ENCODE results near the gene FRMD5. TPM values are rescaled to one million over a fixed set of nuclear protein-coding genes. Genes with fewer than 3 reads are reported as not detected.

The FRMD5 gene
- total and polyA plus RNA-seq, 2 donors (not counting 1 experiment from before 2014, with no cell fraction given), result not detected

DNA sequence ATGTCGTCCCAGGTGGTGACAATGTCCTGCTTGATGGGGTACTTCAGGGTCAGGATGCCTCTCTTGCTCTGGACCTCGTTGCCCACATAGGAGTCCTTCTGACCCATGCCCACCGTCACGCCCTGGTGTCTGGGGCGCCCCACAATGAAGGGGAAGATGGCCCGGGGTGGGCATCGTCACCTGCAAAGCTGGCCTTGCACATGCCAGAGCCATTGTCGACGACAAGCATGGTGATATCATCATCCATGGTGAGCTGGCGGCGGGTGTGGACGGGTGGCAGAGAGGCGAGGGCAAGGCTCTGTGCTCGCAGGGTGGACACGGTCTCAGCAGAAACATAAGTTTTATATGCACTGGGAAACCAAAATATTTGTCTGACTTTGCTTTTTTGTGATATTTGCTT lies 205.1 kb downstream of the FRMD5 start:
- CTCF ChIA-PET, result no interaction called here
- no peaks in the 10 kb centered on the region for H3K79me2 ChIP-seq (ENCODE audit: control insufficient read depth, insufficient read depth, low read length)
- 94% methylated on average over 15 of the region's 15 CpGs for WGBS (ENCODE audit: insufficient coverage)

GRCh38 chr15:43988900-43989299 lies 206.2 kb downstream of the FRMD5 start:
- 95% methylated on average over 13 of the region's 13 CpGs for WGBS (ENCODE audit: insufficient coverage)
- DNase-seq (no peak), ATAC-seq (ENCODE audit: low read depth) (no peak)
- H3K27me3 Mint-ChIP-seq, result peaks cover 6% of the 10 kb centered on the region
- Histone ChIP-seq H3K4me3 (ENCODE audit: control extremely low read depth in 1 of 5, extremely low read depth in 1 of 5, insufficient read depth in 1 of 5, low read depth in 2 of 5, low read length in 4 of 5) (no peak overlapping the region), H4K20me1 (ENCODE audit: control insufficient read depth, insufficient read depth, low read length, poor library complexity, severe bottlenecking) (no peaks in the 10 kb centered on the region), H3K9me3 (ENCODE audit: control extremely low read depth in 1 of 3, control insufficient read depth in 2 of 3, insufficient read depth in 1 of 3, low read length in 2 of 3) (peaks cover 0 to 3% (median 0%) of the 10 kb centered on the region in 3 donors), H3K9ac (ENCODE audit: low read length) (no peak overlapping the region), H3K27me3 (replicated peaks in 1 of 4; ENCODE audit: control extremely low read depth in 1 of 4, control insufficient read depth in 3 of 4, insufficient read depth in 4 of 4, low read length in 3 of 4) (no peaks in the 10 kb centered on the region), H3K79me2 (ENCODE audit: control insufficient read depth, insufficient read depth, low read length) (no peaks in the 10 kb centered on the region), H3K27ac (ENCODE audit: low read length in 2 of 2) (no peak overlapping the region), H3K36me3 (replicated peaks in 1 of 2; ENCODE audit: control extremely low read depth in 1 of 2, control insufficient read depth in 1 of 2, extremely low read depth in 1 of 2, insufficient read depth in 2 of 2, low read length in 1 of 2) (no peaks in the 10 kb centered on the region), H3K4me2 (replicated peaks; ENCODE audit: low read depth, low read length, poor library complexity, severe bottlenecking) (no peak overlapping the region), H2AFZ (ENCODE audit: insufficient read depth, low read depth, low read length, poor library complexity, severe bottlenecking) (no peak overlapping the region), H3K4me1 (ENCODE audit: control insufficient read depth in 2 of 2, insufficient read depth in 2 of 2, low read length in 2 of 2) (no peaks in the 10 kb centered on the region)
- H3K4me1 Mint-ChIP-seq, result peaks cover 7% of the 10 kb centered on the region
- ChIA-PET POLR2A (no interaction called here), CTCF (no interaction called here)
- TF ChIP-seq, protein P1, sequence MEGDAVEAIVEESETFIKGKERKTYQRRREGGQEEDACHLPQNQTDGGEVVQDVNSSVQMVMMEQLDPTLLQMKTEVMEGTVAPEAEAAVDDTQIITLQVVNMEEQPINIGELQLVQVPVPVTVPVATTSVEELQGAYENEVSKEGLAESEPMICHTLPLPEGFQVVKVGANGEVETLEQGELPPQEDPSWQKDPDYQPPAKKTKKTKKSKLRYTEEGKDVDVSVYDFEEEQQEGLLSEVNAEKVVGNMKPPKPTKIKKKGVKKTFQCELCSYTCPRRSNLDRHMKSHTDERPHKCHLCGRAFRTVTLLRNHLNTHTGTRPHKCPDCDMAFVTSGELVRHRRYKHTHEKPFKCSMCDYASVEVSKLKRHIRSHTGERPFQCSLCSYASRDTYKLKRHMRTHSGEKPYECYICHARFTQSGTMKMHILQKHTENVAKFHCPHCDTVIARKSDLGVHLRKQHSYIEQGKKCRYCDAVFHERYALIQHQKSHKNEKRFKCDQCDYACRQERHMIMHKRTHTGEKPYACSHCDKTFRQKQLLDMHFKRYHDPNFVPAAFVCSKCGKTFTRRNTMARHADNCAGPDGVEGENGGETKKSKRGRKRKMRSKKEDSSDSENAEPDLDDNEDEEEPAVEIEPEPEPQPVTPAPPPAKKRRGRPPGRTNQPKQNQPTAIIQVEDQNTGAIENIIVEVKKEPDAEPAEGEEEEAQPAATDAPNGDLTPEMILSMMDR (IDR thresholded peaks at IDR 0.05), result no peak
- no peak for TF ChIP-seq EZH2 (IDR thresholded peaks at IDR 0.05; ENCODE audit: borderline replicate concordance, insufficient read depth, low read depth, low read length, poor library complexity, severe bottlenecking)
- no peak overlapping the region for H3K27ac Mint-ChIP-seq
- intact Hi-C loops (cut with micrococcal nuclease), result no loop called here
- no peak overlapping the region for H3K4me3 Mint-ChIP-seq
- no peaks in the 10 kb centered on the region for H3K9me3 Mint-ChIP-seq (ENCODE audit: insufficient read depth)

More for the DNA sequence above, 205.1 kb downstream of the FRMD5 start:
- Histone ChIP-seq H3K4me2 (replicated peaks; ENCODE audit: low read depth, low read length, poor library complexity, severe bottlenecking) (no peak overlapping the region), H3K4me1 (ENCODE audit: control insufficient read depth in 2 of 2, insufficient read depth in 2 of 2, low read length in 2 of 2) (no peaks in the 10 kb centered on the region), H3K4me3 (ENCODE audit: control extremely low read depth in 1 of 5, extremely low read depth in 1 of 5, insufficient read depth in 1 of 5, low read depth in 2 of 5, low read length in 4 of 5) (no peak overlapping the region), H3K27me3 (replicated peaks in 1 of 4; ENCODE audit: control extremely low read depth in 1 of 4, control insufficient read depth in 3 of 4, insufficient read depth in 4 of 4, low read length in 3 of 4) (no peaks in the 10 kb centered on the region), H3K9me3 (ENCODE audit: control extremely low read depth in 1 of 3, control insufficient read depth in 2 of 3, insufficient read depth in 1 of 3, low read length in 2 of 3) (peaks cover 0 to 3% (median 0%) of the 10 kb centered on the region in 3 donors), H4K20me1 (ENCODE audit: control insufficient read depth, insufficient read depth, low read length, poor library complexity, severe bottlenecking) (no peaks in the 10 kb centered on the region), H3K36me3 (replicated peaks in 1 of 2; ENCODE audit: control extremely low read depth in 1 of 2, control insufficient read depth in 1 of 2, extremely low read depth in 1 of 2, insufficient read depth in 2 of 2, low read length in 1 of 2) (no peaks in the 10 kb centered on the region), H2AFZ (ENCODE audit: insufficient read depth, low read depth, low read length, poor library complexity, severe bottlenecking) (no peak overlapping the region), H3K27ac (ENCODE audit: low read length in 2 of 2) (no peak overlapping the region), H3K9ac (ENCODE audit: low read length) (no peak overlapping the region)
- intact Hi-C loops (cut with micrococcal nuclease), result no loop called here
- no peak for DNase-seq
- no peak for ATAC-seq (ENCODE audit: low read depth)
- Mint-ChIP-seq H3K4me3 (no peak overlapping the region), H3K9me3 (ENCODE audit: insufficient read depth) (no peaks in the 10 kb centered on the region), H3K4me1 (peaks cover 7% of the 10 kb centered on the region), H3K27me3 (peaks cover 2% of the 10 kb centered on the region), H3K27ac (no peak overlapping the region)
- POLR2A ChIA-PET, result no interaction called here
- TF ChIP-seq, protein P1 (IDR thresholded peaks at IDR 0.05), result no peak
- no peak for TF ChIP-seq EZH2 (IDR thresholded peaks at IDR 0.05; ENCODE audit: borderline replicate concordance, insufficient read depth, low read depth, low read length, poor library complexity, severe bottlenecking)
